ENCODE measurements around the gene CDH18.
A peak's percentile ranks its signal among the peaks of the same experiment; 100 is the strongest.

The CDH18 gene, protein sequence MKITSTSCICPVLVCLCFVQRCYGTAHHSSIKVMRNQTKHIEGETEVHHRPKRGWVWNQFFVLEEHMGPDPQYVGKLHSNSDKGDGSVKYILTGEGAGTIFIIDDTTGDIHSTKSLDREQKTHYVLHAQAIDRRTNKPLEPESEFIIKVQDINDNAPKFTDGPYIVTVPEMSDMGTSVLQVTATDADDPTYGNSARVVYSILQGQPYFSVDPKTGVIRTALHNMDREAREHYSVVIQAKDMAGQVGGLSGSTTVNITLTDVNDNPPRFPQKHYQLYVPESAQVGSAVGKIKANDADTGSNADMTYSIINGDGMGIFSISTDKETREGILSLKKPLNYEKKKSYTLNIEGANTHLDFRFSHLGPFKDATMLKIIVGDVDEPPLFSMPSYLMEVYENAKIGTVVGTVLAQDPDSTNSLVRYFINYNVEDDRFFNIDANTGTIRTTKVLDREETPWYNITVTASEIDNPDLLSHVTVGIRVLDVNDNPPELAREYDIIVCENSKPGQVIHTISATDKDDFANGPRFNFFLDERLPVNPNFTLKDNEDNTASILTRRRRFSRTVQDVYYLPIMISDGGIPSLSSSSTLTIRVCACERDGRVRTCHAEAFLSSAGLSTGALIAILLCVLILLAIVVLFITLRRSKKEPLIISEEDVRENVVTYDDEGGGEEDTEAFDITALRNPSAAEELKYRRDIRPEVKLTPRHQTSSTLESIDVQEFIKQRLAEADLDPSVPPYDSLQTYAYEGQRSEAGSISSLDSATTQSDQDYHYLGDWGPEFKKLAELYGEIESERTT

DNA sequence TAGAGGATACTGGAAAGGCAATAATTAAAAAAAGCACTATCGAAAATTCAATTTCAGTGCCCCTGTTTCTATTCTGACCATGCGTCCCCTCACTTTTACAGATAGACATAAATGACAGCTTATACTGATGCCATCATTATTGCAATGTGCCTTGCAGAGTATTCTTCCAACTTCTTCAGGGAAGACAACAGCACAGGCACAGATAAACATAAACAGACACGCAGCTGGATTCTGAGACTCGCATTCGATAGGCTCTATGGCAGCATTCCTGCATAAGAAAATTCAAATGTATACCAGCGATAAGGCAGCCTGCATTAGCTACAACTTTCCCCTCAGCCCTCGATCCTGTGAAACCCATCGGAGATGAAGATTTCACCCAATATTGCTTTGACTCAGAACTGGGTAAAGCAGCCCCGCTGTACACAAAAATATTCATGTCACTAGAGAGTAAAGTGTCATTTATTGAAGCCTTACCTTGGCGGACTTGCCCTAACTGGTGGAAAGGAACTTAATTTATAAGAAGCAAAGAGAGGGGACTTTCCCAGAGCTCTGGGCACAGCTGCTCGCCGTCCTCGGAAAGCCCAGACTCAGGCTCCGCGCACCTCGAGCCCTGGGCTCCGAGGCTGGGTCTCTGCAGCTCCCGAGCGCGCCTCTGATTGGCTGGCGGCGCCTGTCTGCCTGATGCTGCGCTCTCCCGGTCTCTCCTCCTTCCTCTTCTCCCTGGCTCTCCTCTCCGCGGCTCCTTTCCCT, at the start of gene CDH18:
TSS of gene CDH18 (minus strand) at position 589 of the 750 bp plus-strand sequence. CDS start 149,214 bp downstream, outside the sequence.
- peak; percentile 50 for DNase-seq

DNA sequence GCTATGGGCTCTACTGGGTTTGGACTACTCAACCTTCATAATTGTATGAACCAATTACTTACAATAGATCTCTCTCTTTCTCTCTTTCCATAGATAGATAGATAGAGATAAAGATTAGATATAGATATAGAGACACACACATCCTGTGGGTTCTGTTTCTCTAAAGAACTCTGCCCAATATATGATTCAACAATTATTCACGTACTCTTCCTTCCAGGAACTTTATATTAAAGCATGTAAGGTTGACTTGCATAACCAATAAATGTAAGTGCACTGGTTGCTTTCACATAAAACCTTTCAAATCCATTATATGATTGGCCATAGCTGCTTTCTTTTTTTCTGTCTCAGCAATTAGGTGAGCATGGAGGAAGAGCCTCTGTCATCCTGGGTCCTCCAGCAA, 46.7 kb upstream of the CDH18 start:
- no peak for DNase-seq

DNA sequence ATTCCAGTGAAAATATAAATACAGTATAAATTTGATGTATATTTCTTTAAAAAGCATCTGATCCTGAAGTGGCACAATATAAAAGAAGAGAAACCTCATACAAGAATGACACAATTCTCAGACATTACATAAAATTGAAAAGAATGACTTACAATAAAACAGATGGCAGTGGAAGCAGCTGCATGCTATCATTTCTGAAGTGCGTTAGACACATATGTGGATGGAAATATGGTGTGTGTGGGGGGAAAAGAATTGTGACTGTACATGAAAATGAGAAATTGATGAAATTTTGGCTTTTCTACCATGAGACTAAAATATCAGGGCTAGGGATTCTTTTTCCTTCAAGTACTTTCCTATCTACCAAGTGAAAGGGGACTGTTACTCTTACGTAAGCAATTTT, 45.9 kb upstream of the CDH18 start:
- DNase-seq = no peak

DNA sequence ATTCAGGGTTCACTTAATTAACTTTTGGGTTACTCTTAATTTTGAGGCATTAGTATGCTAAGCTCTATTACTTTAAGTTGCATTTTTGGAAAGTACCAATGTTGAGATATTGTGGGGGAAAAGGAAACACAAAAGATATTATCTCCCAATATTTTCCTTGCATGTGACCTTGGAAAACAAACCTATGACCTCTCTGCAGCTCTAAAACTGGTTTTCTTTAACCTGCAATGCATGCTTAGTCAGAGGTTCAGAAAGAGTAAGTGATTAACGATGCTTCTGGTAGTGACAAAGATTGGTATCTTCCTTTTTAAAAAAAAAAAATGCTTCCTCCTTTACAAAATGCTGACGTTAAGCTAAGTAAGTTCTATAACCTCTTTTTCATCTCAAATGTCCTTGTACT, 44.9 kb upstream of the CDH18 start:
- no peak for DNase-seq

DNA sequence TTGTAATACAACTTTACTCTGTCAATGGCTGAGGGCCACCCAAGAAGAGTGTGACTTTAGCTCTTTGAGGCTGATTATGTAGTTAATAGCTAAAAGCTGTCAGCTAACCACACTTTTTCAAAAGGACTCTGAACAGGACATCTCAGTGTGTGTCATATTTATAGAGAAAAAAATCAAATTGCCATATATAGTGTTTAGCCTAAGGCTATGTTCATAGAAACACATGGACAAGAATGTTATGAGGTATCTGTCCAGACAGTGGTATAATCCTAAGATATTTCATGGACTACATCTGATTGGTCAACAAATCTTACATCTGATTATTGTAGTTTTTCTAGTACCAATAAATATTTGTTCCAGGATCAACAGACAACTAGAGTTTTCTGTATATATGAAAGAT, 42.1 kb upstream of the CDH18 start:
- no peak for DNase-seq

DNA sequence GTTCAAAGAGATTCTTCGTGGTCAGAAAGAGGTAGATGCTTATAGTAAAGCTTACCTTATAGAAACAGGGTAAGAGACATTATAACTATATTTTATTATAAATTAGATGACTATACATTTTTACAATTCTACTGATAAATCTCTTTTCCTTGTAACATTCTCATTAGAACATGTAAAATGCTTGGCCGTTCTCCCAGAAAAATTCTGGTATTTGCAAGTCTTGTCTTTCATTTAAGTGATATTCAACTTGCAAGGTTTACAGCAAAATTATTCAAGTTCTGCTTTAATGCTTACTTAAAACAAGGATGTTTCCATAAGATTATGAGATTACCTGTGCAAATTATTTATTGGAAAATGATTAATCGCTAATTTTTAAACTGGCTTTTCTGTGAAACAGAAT, 41.3 kb upstream of the CDH18 start:
- no peak for DNase-seq

DNA sequence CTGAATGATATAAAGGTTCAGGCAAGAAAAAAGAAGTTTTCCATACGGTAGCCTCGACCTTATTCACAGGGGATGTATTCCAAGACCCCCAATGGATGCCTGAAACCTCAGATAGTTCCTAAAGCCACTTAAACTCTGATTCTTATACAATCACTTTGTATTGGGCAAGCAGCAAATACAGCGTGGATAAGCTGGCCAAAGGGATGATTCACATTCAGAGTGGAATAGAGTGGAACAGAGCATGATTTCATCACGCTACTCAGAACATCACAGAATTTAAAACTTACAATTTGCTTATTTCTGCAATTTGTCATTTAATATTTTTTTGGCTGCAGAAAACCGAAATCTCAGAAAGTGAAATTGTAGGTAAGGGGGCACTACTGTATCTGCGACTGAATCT, 40.5 kb upstream of the CDH18 start:
- no peak for DNase-seq

DNA sequence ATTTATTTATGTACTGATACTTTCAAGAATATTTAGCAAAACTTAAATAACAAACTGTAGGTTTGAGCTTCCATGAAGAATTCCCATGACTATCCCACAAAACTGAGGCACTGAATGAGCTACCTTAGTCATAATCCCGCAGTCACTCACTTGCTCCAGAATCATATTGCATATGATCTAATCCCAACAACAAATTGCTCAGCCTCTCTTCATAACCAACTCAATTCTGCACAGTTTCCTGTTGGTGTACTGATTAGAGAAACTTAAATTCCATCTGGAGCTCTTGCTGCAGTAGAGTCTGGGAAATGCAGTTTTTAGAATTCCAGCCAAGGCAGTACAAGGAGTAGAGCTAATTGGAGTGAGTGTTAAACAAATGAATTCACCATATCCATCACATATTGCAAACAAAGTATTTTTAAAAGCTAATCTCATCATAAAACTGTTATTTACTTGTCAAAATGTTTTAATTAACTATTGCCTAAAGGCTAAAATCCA, 35.7 kb upstream of the CDH18 start:
- DNase-seq = no peak

DNA sequence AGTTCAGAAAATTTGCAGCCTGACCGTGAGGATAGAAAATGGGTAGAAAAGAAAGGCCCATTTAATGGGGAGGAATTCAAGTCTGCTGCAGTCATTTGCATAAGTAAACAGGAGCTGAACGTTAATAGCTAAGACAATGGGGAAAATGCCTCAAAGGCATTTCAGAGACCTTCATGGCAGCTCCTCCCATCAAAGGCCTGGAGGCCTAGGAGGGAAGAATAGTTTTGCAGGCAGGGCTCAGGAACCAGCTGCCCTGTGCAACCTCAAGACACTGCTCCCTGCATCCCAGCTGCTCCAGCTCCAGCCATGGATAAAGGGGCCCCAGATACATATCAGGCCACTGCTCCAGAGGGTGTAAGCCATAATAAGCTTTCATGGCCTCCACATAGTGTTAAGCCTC, 32.2 kb upstream of the CDH18 start:
- DNase-seq = no peak

DNA sequence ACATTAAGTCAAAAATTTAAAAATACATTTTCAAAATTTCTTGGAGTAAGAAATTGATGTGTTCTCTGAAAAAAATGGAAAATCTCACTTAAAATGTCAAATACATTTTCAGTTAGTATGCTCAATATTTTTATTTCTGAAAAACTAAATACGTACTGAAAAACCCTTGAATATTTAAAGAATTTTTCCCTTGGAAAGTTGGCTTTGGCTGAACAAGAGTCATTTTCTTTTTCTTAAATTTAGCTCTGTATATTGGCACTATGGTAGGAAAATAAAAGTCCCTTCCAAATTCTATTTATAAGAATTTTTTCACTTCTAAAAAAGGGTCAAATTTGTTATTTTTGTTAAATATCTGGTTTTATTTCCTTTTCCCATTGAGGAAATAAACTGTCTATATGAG, 29.0 kb upstream of the CDH18 start:
- DNase-seq = no peak

DNA sequence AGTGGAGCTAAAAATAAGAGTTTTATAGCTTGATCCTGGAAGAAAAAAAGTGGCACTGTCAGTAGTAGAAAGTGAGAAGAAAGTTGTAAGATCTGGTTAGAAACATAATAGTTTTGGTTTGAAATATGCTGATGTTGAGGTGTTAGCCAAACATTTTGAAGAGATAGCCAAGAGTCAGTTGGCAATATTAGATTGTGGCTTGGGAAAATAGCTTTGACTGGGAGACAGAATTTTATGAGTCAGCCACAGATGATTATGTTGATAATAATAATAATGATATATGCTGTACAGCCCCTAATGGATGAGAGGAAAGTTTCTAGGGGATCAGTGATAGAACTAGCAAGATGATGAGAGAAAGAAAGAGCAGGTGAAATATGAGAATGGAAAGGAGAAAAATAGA, 12.4 kb upstream of the CDH18 start:
- no peak for DNase-seq

DNA sequence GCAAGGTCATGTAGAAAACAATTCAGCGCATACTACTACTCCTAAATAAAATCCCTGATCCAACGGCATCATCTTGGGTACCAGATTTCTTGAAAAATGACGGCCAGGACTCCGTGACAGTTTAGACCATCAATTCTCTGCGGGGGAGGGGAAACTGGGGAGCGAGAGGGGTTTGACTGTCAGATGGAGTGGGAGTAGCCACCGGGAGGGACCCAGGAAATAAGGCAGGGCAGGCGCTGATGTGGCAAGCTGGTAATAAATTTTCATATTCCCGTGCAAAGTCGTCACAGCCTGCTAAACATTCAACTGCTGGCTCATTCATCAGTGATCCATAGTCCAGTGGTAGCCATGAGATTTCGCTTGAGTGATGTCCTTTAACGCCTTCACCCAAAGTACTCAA, 457 bp upstream of the CDH18 start:
- DNase-seq = no peak

DNA sequence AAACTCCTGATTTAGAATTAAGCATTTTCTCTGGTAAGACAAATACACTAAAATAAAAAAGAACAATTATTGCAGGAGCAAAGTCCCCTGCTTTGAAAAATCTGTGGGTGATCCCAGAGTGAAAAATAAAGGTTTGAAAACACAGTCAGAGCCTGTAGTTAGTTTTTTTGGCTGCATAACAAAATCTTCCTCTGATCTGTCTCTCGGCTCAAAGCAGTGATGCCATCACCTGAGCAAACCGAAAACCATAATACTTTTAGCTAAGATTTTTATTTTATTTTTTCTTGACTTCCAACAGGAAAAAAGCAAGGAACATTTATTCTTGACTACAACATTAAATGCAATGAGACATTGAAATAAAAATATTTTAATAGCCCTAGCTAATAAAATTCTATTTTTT, 1.2 kb downstream of the CDH18 start:
- DNase-seq = no peak

DNA sequence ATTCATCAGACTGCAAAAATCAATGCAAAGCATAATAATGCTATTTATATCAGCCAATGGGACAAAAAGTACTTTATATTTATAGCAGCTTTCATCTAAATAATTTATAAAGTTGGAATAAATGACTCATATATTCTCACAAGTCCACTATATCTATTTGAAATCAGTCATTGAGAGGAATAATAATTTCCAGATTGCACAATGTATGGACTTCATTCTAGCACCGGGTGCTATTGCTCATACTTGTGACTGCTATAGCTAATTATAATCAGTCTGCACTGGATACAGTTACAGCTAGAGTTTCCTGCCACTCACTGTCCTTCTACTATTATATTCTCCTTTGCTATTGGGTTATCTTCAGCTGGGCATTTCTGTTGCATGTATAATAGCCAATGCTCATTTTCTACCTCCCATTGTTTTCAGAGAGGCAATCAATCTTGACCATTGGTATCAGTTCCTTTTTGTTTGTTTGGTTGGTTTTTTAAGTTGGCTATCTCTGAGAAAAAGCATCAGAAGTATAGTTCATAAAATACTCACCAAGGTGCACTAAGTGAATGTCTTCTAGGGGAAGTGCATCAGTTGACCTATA, 1.9 kb downstream of the CDH18 start:
- no peak for DNase-seq

DNA sequence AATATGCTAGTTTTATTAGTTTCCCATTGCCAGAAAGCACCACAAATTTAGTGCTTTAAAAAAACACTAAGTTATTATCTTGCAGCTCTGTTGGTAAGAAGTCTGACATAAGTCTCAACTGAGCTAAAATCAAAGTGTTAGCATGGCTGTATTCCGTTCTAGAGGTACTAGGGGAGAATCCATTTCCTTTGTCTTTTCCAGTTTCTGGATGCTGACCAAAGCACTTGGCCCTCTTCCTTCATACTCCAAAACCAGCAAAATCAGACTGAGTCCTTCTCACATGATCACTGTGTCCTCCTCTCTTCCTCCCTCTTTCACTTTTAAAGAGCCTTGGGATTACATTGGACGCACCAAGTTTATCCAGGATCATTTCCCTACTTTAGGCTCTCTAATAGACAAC, 9.5 kb downstream of the CDH18 start:
- DNase-seq = no peak

DNA sequence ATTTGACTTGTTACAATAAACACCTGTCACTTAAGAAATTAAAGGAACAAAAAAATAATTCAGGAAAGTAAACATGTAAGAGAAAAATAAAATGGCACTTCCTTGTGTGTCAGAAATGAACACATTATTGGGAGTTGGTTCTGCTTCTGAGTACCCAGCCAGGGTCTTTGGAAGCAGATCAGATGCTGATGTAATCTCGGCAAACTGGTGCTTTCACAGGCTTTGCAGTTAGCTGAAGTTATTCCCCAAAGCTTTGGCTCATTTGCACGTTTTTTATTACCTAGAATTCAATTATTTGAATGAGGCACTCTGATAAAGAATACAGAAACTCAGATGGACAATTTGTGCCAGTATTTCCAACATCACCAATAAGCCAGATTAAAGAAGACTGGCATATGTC, 10.9 kb downstream of the CDH18 start:
- no peak for DNase-seq

DNA sequence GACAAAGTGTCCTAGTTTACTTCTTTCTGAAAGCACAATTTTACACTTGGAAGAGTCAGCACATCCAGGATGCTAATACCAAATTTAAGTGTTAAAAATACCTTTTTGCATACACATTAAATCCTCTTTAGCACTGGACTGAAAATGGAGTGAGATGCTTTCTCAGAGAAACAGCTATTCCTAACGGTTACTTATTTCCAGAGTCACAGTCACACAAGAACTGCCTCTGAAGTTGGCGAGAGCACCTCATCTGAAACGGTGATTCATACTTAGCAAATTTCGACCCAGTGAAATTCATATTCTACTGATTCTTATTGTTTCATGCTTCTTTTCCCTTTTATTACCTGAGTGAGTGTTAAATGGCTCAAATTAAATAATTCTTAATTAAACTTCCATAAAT, 12.2 kb downstream of the CDH18 start:
- DNase-seq = no peak

DNA sequence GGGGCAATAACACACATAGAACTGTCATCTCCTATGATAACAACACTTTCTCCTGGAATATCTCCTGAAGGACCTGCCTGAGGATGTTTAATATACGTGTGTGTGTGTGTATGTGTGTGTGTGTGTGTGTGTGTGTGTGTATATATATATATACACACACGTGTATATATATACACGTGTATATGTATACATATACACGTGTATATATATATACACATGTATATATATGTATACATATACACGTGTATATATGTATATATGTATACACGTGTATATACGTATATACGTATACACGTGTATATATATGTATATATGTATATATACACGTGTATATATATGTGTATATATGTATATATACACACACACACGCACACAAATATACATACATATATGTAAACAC, 27.5 kb downstream of the CDH18 start:
- no peak for DNase-seq

DNA sequence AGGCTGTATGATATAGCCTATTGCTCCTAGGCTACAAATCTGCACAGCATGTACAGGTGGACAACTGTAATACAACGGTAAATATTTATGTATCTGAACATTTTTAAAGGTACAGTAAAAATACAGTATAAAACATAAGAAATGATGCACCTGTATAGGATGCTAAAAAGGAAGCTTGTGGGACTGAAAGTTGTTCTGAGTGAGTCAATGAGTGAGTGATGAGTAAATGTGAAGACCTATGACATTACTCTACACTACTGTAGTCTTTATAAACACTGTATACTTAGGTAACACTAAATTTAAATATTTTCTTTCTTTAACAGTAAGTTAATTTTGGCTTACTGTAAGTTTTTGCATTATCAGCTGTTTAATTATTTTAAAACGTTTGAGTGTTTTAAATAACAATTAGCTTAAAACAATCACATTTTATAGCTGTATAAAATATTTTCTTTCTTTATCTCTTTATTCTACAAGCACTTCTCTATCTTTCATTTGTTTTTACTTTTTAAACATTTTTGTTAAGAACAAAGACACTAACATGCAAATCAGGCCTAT, 28.1 kb downstream of the CDH18 start:
- no peak for DNase-seq

DNA sequence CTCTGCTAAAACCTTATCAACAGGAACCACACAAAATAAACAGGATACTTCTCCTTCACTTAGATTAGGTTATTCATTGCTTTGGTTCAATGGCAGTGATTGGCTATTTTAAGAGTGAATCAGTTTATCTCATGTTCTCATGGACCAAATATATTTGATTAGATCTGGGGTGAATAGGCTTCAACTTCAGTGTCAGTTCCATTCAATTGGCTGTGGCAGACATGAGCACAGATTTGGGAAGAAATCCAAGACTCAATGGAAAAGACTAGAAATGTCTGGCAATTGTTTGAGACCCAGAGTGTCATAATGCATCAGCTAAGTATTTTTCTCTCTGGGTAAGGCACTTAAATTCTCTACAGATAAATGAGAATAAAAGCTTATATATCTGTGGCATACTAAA, 37.1 kb downstream of the CDH18 start:
- no peak for DNase-seq

DNA sequence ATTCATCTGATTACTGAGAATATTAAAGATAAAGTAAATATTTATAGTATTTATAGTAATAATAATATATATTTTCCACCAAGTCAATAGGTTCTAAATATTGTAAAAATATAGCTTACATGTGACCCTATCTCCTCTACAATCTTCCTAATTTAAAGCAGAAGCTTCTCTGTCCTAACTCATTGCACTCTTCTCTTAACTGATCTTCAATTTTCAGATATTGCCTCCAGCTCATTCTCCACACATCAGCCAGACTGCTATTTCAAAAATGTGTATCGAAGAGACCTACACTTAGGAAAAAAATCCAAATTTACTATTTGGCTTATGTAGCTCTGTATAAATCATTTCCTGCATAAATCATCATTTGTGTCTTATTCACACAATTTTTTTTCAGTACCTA, 47.8 kb downstream of the CDH18 start:
- DNase-seq = no peak

DNA sequence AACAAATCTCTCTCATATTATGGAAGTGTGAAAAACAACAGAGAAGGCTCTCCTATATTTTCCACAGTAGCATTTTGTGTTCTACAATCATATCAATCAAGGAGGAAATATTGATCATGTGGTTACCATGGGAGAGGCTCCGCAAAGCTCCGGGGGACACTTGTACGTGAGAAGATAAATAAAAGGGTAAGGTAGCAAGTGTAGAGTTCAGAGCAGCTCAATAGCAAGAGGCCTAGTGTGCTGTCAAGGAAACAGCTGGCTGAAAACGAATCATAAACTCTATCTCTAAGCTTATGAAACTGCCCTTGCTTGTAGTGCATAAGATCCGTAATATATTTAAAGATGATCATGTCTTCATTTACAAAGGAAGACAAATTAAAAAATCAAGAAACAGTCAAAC, 57.5 kb downstream of the CDH18 start:
- no peak for DNase-seq
